Testis (tissue), 3 donors: ENCODE results near the gene SLC24A5. TPM values are rescaled to one million over a fixed set of nuclear protein-coding genes. Genes with fewer than 3 reads are reported as not detected.

Experiments used
- DNase-seq: peaks from one replicate; pipeline ENCODE4 v3.0.0-alpha.2; 2019
- H3K27ac ChIP-seq, 2 donors: fragments of 200-600 bp; sonication (generic); one replicate each; pipeline ENCODE4 v1.5.1; 2019
- H3K27me3 ChIP-seq: fragments of 200-600 bp; sonication (generic); one replicate; pipeline ENCODE4 v1.5.1; 2019
- H3K36me3 ChIP-seq: fragments of 200-600 bp; sonication (generic); one replicate; pipeline ENCODE4 v1.5.1; 2017; ENCODE audit warnings: low read depth; ENCODE audit errors: missing control alignments
- H3K4me1 ChIP-seq: fragments of 200-600 bp; sonication (generic); one replicate; pipeline ENCODE4 v1.5.1; 2019
- H3K4me3 ChIP-seq, 2 donors: fragments of 200-600 bp; sonication (generic); one replicate each; pipeline ENCODE4 v1.5.1; 2017 to 2019
- H3K9me3 ChIP-seq: fragments of 200-600 bp; sonication (generic); one replicate; pipeline ENCODE4 v1.5.1; 2017
- CTCF ChIP-seq, 3 experiments: fragments of 450-650 bp in 2 of 3; fragments of 200-600 bp in 1 of 3; sonication (generic) in 1 of 3; IDR thresholded peaks; one replicate each; pipeline ENCODE4 v1.5.1; 2016 to 2019; ENCODE audit warnings: antibody characterized with exemption in 3 of 3, mild to moderate bottlenecking in 2 of 3, moderate library complexity in 1 of 3
- POLR2A ChIP-seq: fragments of 450-650 bp; IDR thresholded peaks from one replicate; pipeline ENCODE4 v1.6.1; 2017; ENCODE audit warnings: antibody characterized with exemption, mild to moderate bottlenecking, moderate library complexity
- WGBS, 2 donors: methylation state at CpG; one replicate each; pipeline ENCODE4 v1.1.5; 2018; 5-methylcytosine and 5-hydroxymethylcytosine counted together
- intact Hi-C: fragments of 100-400 bp; cut with DNase I; formaldehyde crosslinking; loops from one replicate; pipeline ENCODE4 v1.15.1; 2023; ENCODE audit warnings: low total_unique reads
- polyA plus RNA-seq: library from polyadenylated mRNA; stranded (reverse); fragments of 350-450 nt; fragmentation: Illumina TruSeq; extraction: RNeasy Lipid Tissue Mini Kit (QIAGEN cat#74804); gene quantifications from one replicate; pipeline ENCODE4 v1.2.3, GENCODE V29; 2014; ENCODE audit warnings: low read depth, low replicate concordance; ENCODE audit not compliant: insufficient read depth
- total RNA-seq, 2 donors: library from RNA; depleted of rRNA; stranded (reverse); fragments of >200 nt; gene quantifications; one replicate each; pipeline ENCODE4 v1.2.3, GENCODE V29; 2016

SLC24A5 gene
- total and polyA plus RNA-seq, 3 donors from 2014 or later = 0.63 to 1.8 TPM; not detected in 1

GRCh38 chr15:48089702-48090101 lies 31.1 kb upstream of the SLC24A5 start:
- TF ChIP-seq POLR2A = no peak
- H3K4me3 ChIP-seq = no peak overlapping the region
- H3K36me3 ChIP-seq = no peaks in the 10 kb centered on the region
- WGBS, 2 donors = 76 to 80% methylated on average over 6 of the region's 6 CpGs
- no peaks in the 10 kb centered on the region for H3K9me3 ChIP-seq
- no peak overlapping the region for H3K27ac ChIP-seq
- no peaks in the 10 kb centered on the region for H3K4me1 ChIP-seq
- DNase-seq = no peak
- intact Hi-C loops = no loop called here
- no peaks in the 10 kb centered on the region for H3K27me3 ChIP-seq

GRCh38 chr15:48090115-48090514 lies 30.7 kb upstream of the SLC24A5 start:
- intact Hi-C loops = no loop called here
- WGBS, 2 donors = 76 to 89% methylated on average over 2 of the region's 2 CpGs
- no peaks in the 10 kb centered on the region for H3K36me3 ChIP-seq

GRCh38 chr15:48090666-48091065 lies 30.1 kb upstream of the SLC24A5 start:
- Histone ChIP-seq H3K9me3 (no peaks in the 10 kb centered on the region), H3K4me1 (no peaks in the 10 kb centered on the region), H3K36me3 (no peaks in the 10 kb centered on the region), H3K4me3 (no peak overlapping the region), H3K27ac (no peak overlapping the region), H3K27me3 (no peaks in the 10 kb centered on the region)
- no peak for DNase-seq
- WGBS, 2 donors = 54 to 78% methylated on average over 3 of the region's 3 CpGs
- no peak for TF ChIP-seq POLR2A
- no peak for TF ChIP-seq CTCF (IDR thresholded peaks at IDR 0.05)
- intact Hi-C loops = no loop called here

More at GRCh38 chr15:48090115-48090514, 30.7 kb upstream of the SLC24A5 start:
- H3K27me3 ChIP-seq = no peaks in the 10 kb centered on the region
- H3K27ac ChIP-seq = no peak overlapping the region
- no peak for DNase-seq
- no peaks in the 10 kb centered on the region for H3K4me1 ChIP-seq
- H3K4me3 ChIP-seq = no peak overlapping the region
- H3K9me3 ChIP-seq = no peaks in the 10 kb centered on the region
- no peak for TF ChIP-seq POLR2A
- no peak for TF ChIP-seq CTCF (IDR thresholded peaks at IDR 0.05)

GRCh38 chr15:48091522-48091921 lies 29.3 kb upstream of the SLC24A5 start:
- intact Hi-C loops = no loop called here
- DNase-seq = no peak
- WGBS, 2 donors = 83 to 90% methylated on average over 4 of the region's 4 CpGs
- Histone ChIP-seq H3K27ac (no peak overlapping the region), H3K27me3 (no peaks in the 10 kb centered on the region), H3K4me1 (no peaks in the 10 kb centered on the region), H3K36me3 (no peaks in the 10 kb centered on the region), H3K4me3 (no peak overlapping the region), H3K9me3 (no peaks in the 10 kb centered on the region)
- TF ChIP-seq CTCF (IDR thresholded peaks at IDR 0.05) (no peak), POLR2A (no peak)

GRCh38 chr15:48096355-48096786 lies 24.4 kb upstream of the SLC24A5 start:
- no peak overlapping the region for H3K27ac ChIP-seq
- WGBS, 2 donors = 88 to 92% methylated on average over 4 of the region's 4 CpGs
- intact Hi-C loops = no loop called here
- no peaks in the 10 kb centered on the region for H3K4me1 ChIP-seq
- H3K27me3 ChIP-seq = no peaks in the 10 kb centered on the region
- no peaks in the 10 kb centered on the region for H3K36me3 ChIP-seq
- TF ChIP-seq POLR2A (no peak), CTCF (IDR thresholded peaks at IDR 0.05) (no peak)
- H3K9me3 ChIP-seq = no peaks in the 10 kb centered on the region
- DNase-seq = no peak
- no peak overlapping the region for H3K4me3 ChIP-seq
